SK-N-MC (cell line): ENCODE data around the gene SLC25A1.

ENCODE experiments used
- EZH2 ChIP-seq: fragments of 200-600 bp; sonication (generic); IDR thresholded peaks from one replicate; pipeline ENCODE4 v1.6.1; 2017; ENCODE audit warnings: antibody characterized with exemption
- FOXP2 ChIP-seq: optimal IDR thresholded peaks from 2 replicates; pipeline ENCODE3; 2011; ENCODE audit warnings: mild to moderate bottlenecking, moderate library complexity; ENCODE audit not compliant: insufficient read depth; ENCODE audit errors: extremely low read length, control extremely low read depth
- POLR2AphosphoS5 ChIP-seq: IDR thresholded peaks from 2 replicates; pipeline ENCODE4 v1.6.1; 2012; ENCODE audit warnings: mild to moderate bottlenecking, low read depth, low read length, borderline replicate concordance

GRCh38 chr22:19212302-19212870 is 33.9 kb upstream of the SLC25A1 start:
- TF ChIP-seq POLR2AphosphoS5 (no peak), EZH2 (no peak), FOXP2 (no peak)
